MM.1S (cell line): ENCODE data around the gene TMEM204.

Experiments
- EZH2 ChIP-seq: fragments of 300-600 bp; sonication (generic); optimal IDR thresholded peaks from 2 replicates; pipeline ENCODE3; 2017; ENCODE audit warnings: low read depth, mild to moderate bottlenecking, antibody characterized with exemption, low read length, mixed read lengths
- EZH2phosphoT487 ChIP-seq: fragments of 300-600 bp; sonication (generic); IDR thresholded peaks from 2 replicates; pipeline ENCODE4 v1.6.1; 2018; ENCODE audit warnings: antibody characterized with exemption, low read length
- TF ChIP-seq, protein P1 (sequence below): fragments of 300-600 bp; sonication (generic); IDR thresholded peaks from 2 replicates; pipeline ENCODE4 v1.5.1; 2016; ENCODE audit warnings: antibody characterized with exemption, low read length, mixed read lengths

DNA sequence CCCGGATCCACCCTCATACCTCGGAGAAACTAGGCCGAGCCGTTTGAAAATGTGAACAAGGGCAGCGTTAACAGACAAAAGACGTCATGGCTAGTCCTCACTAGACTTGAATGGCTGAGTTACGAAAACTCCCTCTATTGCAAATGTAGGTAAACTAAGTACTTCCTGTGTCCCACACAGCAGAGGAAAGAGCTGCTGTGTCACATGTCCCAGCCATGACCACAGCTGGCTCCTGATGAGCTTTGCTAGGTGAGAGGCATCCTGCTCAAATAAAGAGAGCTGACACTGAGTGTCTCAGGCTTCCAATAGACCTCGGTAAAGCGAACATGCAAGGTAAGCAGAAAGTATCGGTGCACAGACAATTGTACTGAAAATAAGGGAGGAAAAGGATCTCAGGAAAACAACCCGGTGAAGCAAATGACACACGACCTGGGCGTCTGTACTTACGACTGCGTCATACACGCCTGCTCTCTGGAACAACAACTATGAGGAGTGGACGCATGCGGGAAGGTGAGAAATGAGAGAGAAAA lies 26.0 kb downstream of the TMEM204 start:
- TF ChIP-seq, protein P1, sequence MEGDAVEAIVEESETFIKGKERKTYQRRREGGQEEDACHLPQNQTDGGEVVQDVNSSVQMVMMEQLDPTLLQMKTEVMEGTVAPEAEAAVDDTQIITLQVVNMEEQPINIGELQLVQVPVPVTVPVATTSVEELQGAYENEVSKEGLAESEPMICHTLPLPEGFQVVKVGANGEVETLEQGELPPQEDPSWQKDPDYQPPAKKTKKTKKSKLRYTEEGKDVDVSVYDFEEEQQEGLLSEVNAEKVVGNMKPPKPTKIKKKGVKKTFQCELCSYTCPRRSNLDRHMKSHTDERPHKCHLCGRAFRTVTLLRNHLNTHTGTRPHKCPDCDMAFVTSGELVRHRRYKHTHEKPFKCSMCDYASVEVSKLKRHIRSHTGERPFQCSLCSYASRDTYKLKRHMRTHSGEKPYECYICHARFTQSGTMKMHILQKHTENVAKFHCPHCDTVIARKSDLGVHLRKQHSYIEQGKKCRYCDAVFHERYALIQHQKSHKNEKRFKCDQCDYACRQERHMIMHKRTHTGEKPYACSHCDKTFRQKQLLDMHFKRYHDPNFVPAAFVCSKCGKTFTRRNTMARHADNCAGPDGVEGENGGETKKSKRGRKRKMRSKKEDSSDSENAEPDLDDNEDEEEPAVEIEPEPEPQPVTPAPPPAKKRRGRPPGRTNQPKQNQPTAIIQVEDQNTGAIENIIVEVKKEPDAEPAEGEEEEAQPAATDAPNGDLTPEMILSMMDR: no peak
- TF ChIP-seq EZH2: no peak
- TF ChIP-seq EZH2phosphoT487: no peak
